ENCODE results near the gene ATG4A. TPM values are rescaled to one million over a fixed set of nuclear protein-coding genes. Genes with fewer than 3 reads are reported as not detected.

Gene ATG4A
- total RNA-seq, 4 donors from 2014 or later: 9.9 to 27.5 (median 17.3) TPM

GRCh38 chrX:108168961-108169740 is 77.6 kb downstream of the ATG4A start:
- no peak for TF ChIP-seq POLR2A (IDR thresholded peaks at IDR 0.05)
- TF ChIP-seq CTCF (IDR thresholded peaks at IDR 0.05): no peak
- no peaks in the 10 kb centered on the region for H3K9me3 ChIP-seq

GRCh38 chrX:108169768-108170167 is 78.2 kb downstream of the ATG4A start:
- Histone ChIP-seq H3K4me1 (no peaks in the 10 kb centered on the region), H3K9me3 (no peaks in the 10 kb centered on the region), H3K4me3 (no peak overlapping the region), H3K36me3 (no peaks in the 10 kb centered on the region), H3K27me3 (no peaks in the 10 kb centered on the region), H3K27ac (no peak overlapping the region)
- no peak for DNase-seq
- no peak for TF ChIP-seq CTCF (IDR thresholded peaks at IDR 0.05)
- TF ChIP-seq POLR2A (IDR thresholded peaks at IDR 0.05): no peak

More at GRCh38 chrX:108168961-108169740, 77.6 kb downstream of the ATG4A start:
- no peaks in the 10 kb centered on the region for H3K27me3 ChIP-seq
- no peaks in the 10 kb centered on the region for H3K36me3 ChIP-seq
- no peak for DNase-seq
- no peak overlapping the region for H3K27ac ChIP-seq
- no peak overlapping the region for H3K4me3 ChIP-seq
- H3K4me1 ChIP-seq: no peaks in the 10 kb centered on the region

- Histone ChIP-seq H3K9me3 (no peaks in the 10 kb centered on the region), H3K4me3 (no peak overlapping the region), H3K36me3 (no peaks in the 10 kb centered on the region), H3K27me3 (no peaks in the 10 kb centered on the region), H3K27ac (no peak overlapping the region), H3K4me1 (no peaks in the 10 kb centered on the region)
- TF ChIP-seq CTCF (IDR thresholded peaks at IDR 0.05) (no peak), POLR2A (IDR thresholded peaks at IDR 0.05) (no peak)
- DNase-seq: no peak
Measured at GRCh38 chrX:108171671-108172070, 80.1 kb downstream of the ATG4A start.

GRCh38 chrX:108173874-108174273 is 82.3 kb downstream of the ATG4A start:
- Histone ChIP-seq H3K36me3 (no peaks in the 10 kb centered on the region), H3K27ac (no peak overlapping the region), H3K27me3 (no peaks in the 10 kb centered on the region), H3K4me1 (no peaks in the 10 kb centered on the region), H3K9me3 (no peaks in the 10 kb centered on the region), H3K4me3 (no peak overlapping the region)
- TF ChIP-seq POLR2A (IDR thresholded peaks at IDR 0.05) (no peak), CTCF (IDR thresholded peaks at IDR 0.05) (no peak)
- DNase-seq: no peak

GRCh38 chrX:108177351-108178142 is 86.0 kb downstream of the ATG4A start:
- TF ChIP-seq POLR2A (IDR thresholded peaks at IDR 0.05): no peak
- TF ChIP-seq CTCF (IDR thresholded peaks at IDR 0.05): no peak
- Histone ChIP-seq H3K27me3 (no peaks in the 10 kb centered on the region), H3K4me3 (no peak overlapping the region), H3K36me3 (no peaks in the 10 kb centered on the region), H3K27ac (no peak overlapping the region), H3K9me3 (no peaks in the 10 kb centered on the region), H3K4me1 (no peaks in the 10 kb centered on the region)
- no peak for DNase-seq
